Skeletal muscle cell (primary cell): ENCODE measurements around the gene ISM1.

Experiments used
- DNase-seq: peaks from one replicate; pipeline ENCODE4 v3.0.0-alpha.2; 2010; ENCODE audit warnings: low read depth
- H3K4me3 ChIP-seq: 2 replicates; pipeline ENCODE4 v1.5.1; 2011; ENCODE audit warnings: low read depth, mild to moderate bottlenecking, control low read depth, low read length, moderate library complexity

Gene ISM1

GRCh38 chr20:13297147-13297899 is 76.2 kb downstream of the ISM1 start:
- H3K4me3 ChIP-seq = no peak overlapping the region
- DNase-seq = no peak

- H3K4me3 ChIP-seq = no peak overlapping the region
- DNase-seq = no peak
These were observed 77.8 kb downstream of the ISM1 start for GRCh38 chr20:13298692-13299373.

GRCh38 chr20:13299401-13299800 is 78.3 kb downstream of the ISM1 start:
- no peak for DNase-seq
- no peak overlapping the region for H3K4me3 ChIP-seq

GRCh38 chr20:13301596-13301995 is 80.5 kb downstream of the ISM1 start:
- DNase-seq = no peak
- H3K4me3 ChIP-seq = no peak overlapping the region

GRCh38 chr20:13302647-13303450 is 81.8 kb downstream of the ISM1 start:
- no peak overlapping the region for H3K4me3 ChIP-seq
- no peak for DNase-seq

GRCh38 chr20:13305284-13305683 is 84.2 kb downstream of the ISM1 start:
- H3K4me3 ChIP-seq = no peak overlapping the region
- no peak for DNase-seq

- H3K4me3 ChIP-seq = no peak overlapping the region
- DNase-seq = no peak
These were observed 86.6 kb downstream of the ISM1 start for GRCh38 chr20:13307562-13308163.

GRCh38 chr20:13312300-13312699 is 91.2 kb downstream of the ISM1 start:
- no peak for DNase-seq
- H3K4me3 ChIP-seq = no peak overlapping the region

GRCh38 chr20:13313201-13313600 is 92.1 kb downstream of the ISM1 start:
- no peak for DNase-seq

GRCh38 chr20:13317439-13317838 is 96.4 kb downstream of the ISM1 start:
- H3K4me3 ChIP-seq = no peak overlapping the region
- DNase-seq = no peak

More at GRCh38 chr20:13313201-13313600, 92.1 kb downstream of the ISM1 start:
- no peak overlapping the region for H3K4me3 ChIP-seq

GRCh38 chr20:13318871-13319521 is 97.9 kb downstream of the ISM1 start:
- no peak overlapping the region for H3K4me3 ChIP-seq
- DNase-seq = no peak

- no peak for DNase-seq
- no peak overlapping the region for H3K4me3 ChIP-seq
These were observed 99.6 kb downstream of the ISM1 start for GRCh38 chr20:13320702-13321101.

GRCh38 chr20:13321416-13321815 is 100.3 kb downstream of the ISM1 start:
- no peak overlapping the region for H3K4me3 ChIP-seq
- no peak for DNase-seq

- H3K4me3 ChIP-seq = no peak overlapping the region
These were observed 101.1 kb downstream of the ISM1 start for GRCh38 chr20:13322198-13322597.

GRCh38 chr20:13322621-13323020 is 101.5 kb downstream of the ISM1 start:
- H3K4me3 ChIP-seq = no peak overlapping the region
- no peak for DNase-seq

More at GRCh38 chr20:13322198-13322597, 101.1 kb downstream of the ISM1 start:
- no peak for DNase-seq

GRCh38 chr20:13325033-13325432 is 104.0 kb downstream of the ISM1 start:
- no peak for DNase-seq

GRCh38 chr20:13325796-13326340 is 104.8 kb downstream of the ISM1 start:
- no peak for DNase-seq
- H3K4me3 ChIP-seq = no peak overlapping the region

More at GRCh38 chr20:13325033-13325432, 104.0 kb downstream of the ISM1 start:
- H3K4me3 ChIP-seq = no peak overlapping the region

- H3K4me3 ChIP-seq = no peak overlapping the region
- no peak for DNase-seq
These were observed 110.5 kb downstream of the ISM1 start for GRCh38 chr20:13331536-13331935.

- H3K4me3 ChIP-seq = no peak overlapping the region
- no peak for DNase-seq
These were observed 112.0 kb downstream of the ISM1 start for GRCh38 chr20:13333036-13333435.
